ENCODE data around the gene TLL1. TPM values are rescaled to one million over a fixed set of nuclear protein-coding genes. Genes with fewer than 3 reads are reported as not detected.

The TLL1 gene
- total and polyA plus RNA-seq, 2 donors: 0.24 to 0.59 TPM

- H3K27ac ChIP-seq (ENCODE audit: low read depth in 1 of 2, low read length in 1 of 2): no peak overlapping the region
- no peaks in the 10 kb centered on the region for H3K27me3 ChIP-seq (ENCODE audit: control insufficient read depth in 2 of 2, insufficient read depth in 1 of 2, low read length in 1 of 2)
- no peaks in the 10 kb centered on the region for H3K9me3 ChIP-seq (ENCODE audit: control insufficient read depth in 2 of 2, insufficient read depth in 1 of 2, low read length in 1 of 2)
- no peak for DNase-seq (ENCODE audit: low read depth in 6 of 9, low spot score in 9 of 9)
- H3K36me3 ChIP-seq (ENCODE audit: control insufficient read depth in 2 of 2, insufficient read depth in 2 of 2, low read length in 1 of 2): no peaks in the 10 kb centered on the region
- H3K4me1 ChIP-seq (ENCODE audit: control insufficient read depth in 2 of 2, insufficient read depth in 2 of 2, low read length in 2 of 2): no peaks in the 10 kb centered on the region
- WGBS: 97% methylated on average over 3 of the region's 3 CpGs
- H3K4me3 ChIP-seq (ENCODE audit: low read length in 2 of 2): no peak overlapping the region
These were observed 21.8 kb upstream of the TLL1 start for GRCh38 chr4:165851256-165851655.

GRCh38 chr4:165855191-165855590 is 17.8 kb upstream of the TLL1 start:
- Histone ChIP-seq H3K4me3 (ENCODE audit: low read length in 2 of 2) (no peak overlapping the region), H3K27ac (ENCODE audit: low read depth in 1 of 2, low read length in 1 of 2) (no peak overlapping the region), H3K27me3 (ENCODE audit: control insufficient read depth in 2 of 2, insufficient read depth in 1 of 2, low read length in 1 of 2) (no peaks in the 10 kb centered on the region), H3K36me3 (ENCODE audit: control insufficient read depth in 2 of 2, insufficient read depth in 2 of 2, low read length in 1 of 2) (no peaks in the 10 kb centered on the region), H3K9me3 (ENCODE audit: control insufficient read depth in 2 of 2, insufficient read depth in 1 of 2, low read length in 1 of 2) (no peaks in the 10 kb centered on the region), H3K4me1 (ENCODE audit: control insufficient read depth in 2 of 2, insufficient read depth in 2 of 2, low read length in 2 of 2) (no peaks in the 10 kb centered on the region)
- no peak for DNase-seq (ENCODE audit: low read depth in 6 of 9, low spot score in 9 of 9)

- Histone ChIP-seq H3K27me3 (ENCODE audit: control insufficient read depth in 2 of 2, insufficient read depth in 1 of 2, low read length in 1 of 2) (no peaks in the 10 kb centered on the region), H3K36me3 (ENCODE audit: control insufficient read depth in 2 of 2, insufficient read depth in 2 of 2, low read length in 1 of 2) (no peaks in the 10 kb centered on the region), H3K4me1 (ENCODE audit: control insufficient read depth in 2 of 2, insufficient read depth in 2 of 2, low read length in 2 of 2) (no peaks in the 10 kb centered on the region), H3K9me3 (ENCODE audit: control insufficient read depth in 2 of 2, insufficient read depth in 1 of 2, low read length in 1 of 2) (no peaks in the 10 kb centered on the region), H3K4me3 (ENCODE audit: low read length in 2 of 2) (no peak overlapping the region), H3K27ac (ENCODE audit: low read depth in 1 of 2, low read length in 1 of 2) (no peak overlapping the region)
- no peak for DNase-seq (ENCODE audit: low read depth in 6 of 9, low spot score in 9 of 9)
- 92% methylated on average over 1 of the region's 1 CpG for WGBS
These were observed 11.7 kb upstream of the TLL1 start for GRCh38 chr4:165861363-165861762.

GRCh38 chr4:165864271-165864670 is 8.8 kb upstream of the TLL1 start:
- no peaks in the 10 kb centered on the region for H3K9me3 ChIP-seq (ENCODE audit: control insufficient read depth in 2 of 2, insufficient read depth in 1 of 2, low read length in 1 of 2)
- no peak for DNase-seq (ENCODE audit: low read depth in 6 of 9, low spot score in 9 of 9)
- no peaks in the 10 kb centered on the region for H3K27me3 ChIP-seq (ENCODE audit: control insufficient read depth in 2 of 2, insufficient read depth in 1 of 2, low read length in 1 of 2)
- H3K4me3 ChIP-seq (ENCODE audit: low read length in 2 of 2): no peak overlapping the region
- no peaks in the 10 kb centered on the region for H3K36me3 ChIP-seq (ENCODE audit: control insufficient read depth in 2 of 2, insufficient read depth in 2 of 2, low read length in 1 of 2)
- no peaks in the 10 kb centered on the region for H3K4me1 ChIP-seq (ENCODE audit: control insufficient read depth in 2 of 2, insufficient read depth in 2 of 2, low read length in 2 of 2)
- 72% methylated on average over 3 of the region's 3 CpGs for WGBS
- no peak overlapping the region for H3K27ac ChIP-seq (ENCODE audit: low read depth in 1 of 2, low read length in 1 of 2)

- DNase-seq (ENCODE audit: low read depth in 6 of 9, low spot score in 9 of 9): no peak
- H3K27ac ChIP-seq (ENCODE audit: low read depth in 1 of 2, low read length in 1 of 2): no peak overlapping the region
- WGBS: 93% methylated on average over 7 of the region's 7 CpGs
- no peaks in the 10 kb centered on the region for H3K9me3 ChIP-seq (ENCODE audit: control insufficient read depth in 2 of 2, insufficient read depth in 1 of 2, low read length in 1 of 2)
- H3K4me3 ChIP-seq (ENCODE audit: low read length in 2 of 2): no peak overlapping the region
- H3K27me3 ChIP-seq (ENCODE audit: control insufficient read depth in 2 of 2, insufficient read depth in 1 of 2, low read length in 1 of 2): peaks cover 0 to 11% of the 10 kb centered on the region in 2 donors
- no peaks in the 10 kb centered on the region for H3K36me3 ChIP-seq (ENCODE audit: control insufficient read depth in 2 of 2, insufficient read depth in 2 of 2, low read length in 1 of 2)
- H3K4me1 ChIP-seq (ENCODE audit: control insufficient read depth in 2 of 2, insufficient read depth in 2 of 2, low read length in 2 of 2): no peaks in the 10 kb centered on the region
These were observed 6.9 kb upstream of the TLL1 start for GRCh38 chr4:165866019-165866650.

GRCh38 chr4:165867961-165868360 is 5.1 kb upstream of the TLL1 start:
- Histone ChIP-seq H3K27ac (ENCODE audit: low read depth in 1 of 2, low read length in 1 of 2) (no peak overlapping the region), H3K4me3 (ENCODE audit: low read length in 2 of 2) (no peak overlapping the region), H3K9me3 (ENCODE audit: control insufficient read depth in 2 of 2, insufficient read depth in 1 of 2, low read length in 1 of 2) (no peaks in the 10 kb centered on the region), H3K4me1 (ENCODE audit: control insufficient read depth in 2 of 2, insufficient read depth in 2 of 2, low read length in 2 of 2) (no peaks in the 10 kb centered on the region), H3K27me3 (ENCODE audit: control insufficient read depth in 2 of 2, insufficient read depth in 1 of 2, low read length in 1 of 2) (peaks cover 8 to 29% of the 10 kb centered on the region in 2 donors), H3K36me3 (ENCODE audit: control insufficient read depth in 2 of 2, insufficient read depth in 2 of 2, low read length in 1 of 2) (no peaks in the 10 kb centered on the region)
- DNase-seq (ENCODE audit: low read depth in 6 of 9, low spot score in 9 of 9): no peak

- H3K4me1 ChIP-seq (ENCODE audit: control insufficient read depth in 2 of 2, insufficient read depth in 2 of 2, low read length in 2 of 2): peaks cover 0 to 4% of the 10 kb centered on the region in 2 donors
- H3K27me3 ChIP-seq (ENCODE audit: control insufficient read depth in 2 of 2, insufficient read depth in 1 of 2, low read length in 1 of 2): peaks cover 29 to 58% of the 10 kb centered on the region in 2 donors
- DNase-seq (ENCODE audit: low read depth in 6 of 9, low spot score in 9 of 9): no peak
- peak overlapping the region; percentile 14 to 15 for H3K4me3 ChIP-seq (ENCODE audit: low read length in 2 of 2)
- no peak overlapping the region for H3K27ac ChIP-seq (ENCODE audit: low read depth in 1 of 2, low read length in 1 of 2)
- no peaks in the 10 kb centered on the region for H3K9me3 ChIP-seq (ENCODE audit: control insufficient read depth in 2 of 2, insufficient read depth in 1 of 2, low read length in 1 of 2)
- H3K36me3 ChIP-seq (ENCODE audit: control insufficient read depth in 2 of 2, insufficient read depth in 2 of 2, low read length in 1 of 2): no peaks in the 10 kb centered on the region
- WGBS: under 1% methylated on average over 70 of the region's 70 CpGs
These were observed 448 bp downstream of the TLL1 start for GRCh38 chr4:165873298-165874071.

GRCh38 chr4:165874072-165874790 is 1.2 kb downstream of the TLL1 start:
- H3K4me3 ChIP-seq (ENCODE audit: low read length in 2 of 2): peak overlapping the region; percentile 14 to 15
- peaks cover 29 to 58% of the 10 kb centered on the region in 2 donors for H3K27me3 ChIP-seq (ENCODE audit: control insufficient read depth in 2 of 2, insufficient read depth in 1 of 2, low read length in 1 of 2)
- no peaks in the 10 kb centered on the region for H3K9me3 ChIP-seq (ENCODE audit: control insufficient read depth in 2 of 2, insufficient read depth in 1 of 2, low read length in 1 of 2)
- H3K27ac ChIP-seq (ENCODE audit: low read depth in 1 of 2, low read length in 1 of 2): no peak overlapping the region
- no peaks in the 10 kb centered on the region for H3K36me3 ChIP-seq (ENCODE audit: control insufficient read depth in 2 of 2, insufficient read depth in 2 of 2, low read length in 1 of 2)
- peaks cover 0 to 4% of the 10 kb centered on the region in 2 donors for H3K4me1 ChIP-seq (ENCODE audit: control insufficient read depth in 2 of 2, insufficient read depth in 2 of 2, low read length in 2 of 2)
- no peak for DNase-seq (ENCODE audit: low read depth in 6 of 9, low spot score in 9 of 9)
- WGBS: 2% methylated on average over 27 of the region's 27 CpGs

GRCh38 chr4:165874791-165875371 is 1.8 kb downstream of the TLL1 start:
- WGBS: 8% methylated on average over 38 of the region's 38 CpGs
- DNase-seq (ENCODE audit: low read depth in 6 of 9, low spot score in 9 of 9): peak in 1 of 9 donors; percentile 1

More at GRCh38 chr4:165874791-165875371, 1.8 kb downstream of the TLL1 start:
- no peaks in the 10 kb centered on the region for H3K36me3 ChIP-seq (ENCODE audit: control insufficient read depth in 2 of 2, insufficient read depth in 2 of 2, low read length in 1 of 2)
- H3K4me1 ChIP-seq (ENCODE audit: control insufficient read depth in 2 of 2, insufficient read depth in 2 of 2, low read length in 2 of 2): peaks cover 0 to 4% of the 10 kb centered on the region in 2 donors
- H3K4me3 ChIP-seq (ENCODE audit: low read length in 2 of 2): no peak overlapping the region
- no peak overlapping the region for H3K27ac ChIP-seq (ENCODE audit: low read depth in 1 of 2, low read length in 1 of 2)
- no peaks in the 10 kb centered on the region for H3K9me3 ChIP-seq (ENCODE audit: control insufficient read depth in 2 of 2, insufficient read depth in 1 of 2, low read length in 1 of 2)
- peaks cover 29 to 55% of the 10 kb centered on the region in 2 donors for H3K27me3 ChIP-seq (ENCODE audit: control insufficient read depth in 2 of 2, insufficient read depth in 1 of 2, low read length in 1 of 2)
